ENCODE data around the gene MNAT1. TPM values are rescaled to one million over a fixed set of nuclear protein-coding genes. Genes with fewer than 3 reads are reported as not detected.

MNAT1 gene
- total RNA-seq, 2 donors from 2014 or later: 20.2 to 29.7 TPM

DNA sequence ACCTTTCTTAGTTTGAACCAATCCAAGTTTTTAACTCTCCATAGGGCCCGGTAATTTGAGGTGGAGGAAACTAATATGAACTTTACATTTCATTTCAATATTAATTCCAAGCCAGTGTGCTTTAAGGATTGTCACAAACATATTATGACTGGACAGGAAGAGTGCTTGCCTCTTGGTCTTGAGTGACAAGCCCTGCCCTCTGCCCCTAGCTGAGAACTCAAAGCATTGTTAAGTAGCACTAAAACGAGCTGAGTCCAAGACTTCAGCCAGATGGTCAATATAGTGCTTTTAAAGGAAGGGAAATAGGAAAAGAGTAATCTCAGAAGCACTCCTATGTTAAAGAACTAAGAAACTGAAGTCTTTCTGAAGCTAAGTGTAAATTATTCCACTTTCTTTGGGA lies 229.2 kb downstream of the MNAT1 start:
- H3K27ac ChIP-seq: no peak overlapping the region
- no peak for DNase-seq (ENCODE audit: low spot score)
- peaks cover 0 to 3% of the 10 kb centered on the region in 2 donors for H3K9me3 ChIP-seq
- TF ChIP-seq, protein P1, sequence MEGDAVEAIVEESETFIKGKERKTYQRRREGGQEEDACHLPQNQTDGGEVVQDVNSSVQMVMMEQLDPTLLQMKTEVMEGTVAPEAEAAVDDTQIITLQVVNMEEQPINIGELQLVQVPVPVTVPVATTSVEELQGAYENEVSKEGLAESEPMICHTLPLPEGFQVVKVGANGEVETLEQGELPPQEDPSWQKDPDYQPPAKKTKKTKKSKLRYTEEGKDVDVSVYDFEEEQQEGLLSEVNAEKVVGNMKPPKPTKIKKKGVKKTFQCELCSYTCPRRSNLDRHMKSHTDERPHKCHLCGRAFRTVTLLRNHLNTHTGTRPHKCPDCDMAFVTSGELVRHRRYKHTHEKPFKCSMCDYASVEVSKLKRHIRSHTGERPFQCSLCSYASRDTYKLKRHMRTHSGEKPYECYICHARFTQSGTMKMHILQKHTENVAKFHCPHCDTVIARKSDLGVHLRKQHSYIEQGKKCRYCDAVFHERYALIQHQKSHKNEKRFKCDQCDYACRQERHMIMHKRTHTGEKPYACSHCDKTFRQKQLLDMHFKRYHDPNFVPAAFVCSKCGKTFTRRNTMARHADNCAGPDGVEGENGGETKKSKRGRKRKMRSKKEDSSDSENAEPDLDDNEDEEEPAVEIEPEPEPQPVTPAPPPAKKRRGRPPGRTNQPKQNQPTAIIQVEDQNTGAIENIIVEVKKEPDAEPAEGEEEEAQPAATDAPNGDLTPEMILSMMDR (IDR thresholded peaks at IDR 0.05): no peak
- no peaks in the 10 kb centered on the region for H3K27me3 ChIP-seq
- H3K4me3 ChIP-seq: no peak overlapping the region
- H3K36me3 ChIP-seq: no peaks in the 10 kb centered on the region
- no peaks in the 10 kb centered on the region for H3K4me1 ChIP-seq

DNA sequence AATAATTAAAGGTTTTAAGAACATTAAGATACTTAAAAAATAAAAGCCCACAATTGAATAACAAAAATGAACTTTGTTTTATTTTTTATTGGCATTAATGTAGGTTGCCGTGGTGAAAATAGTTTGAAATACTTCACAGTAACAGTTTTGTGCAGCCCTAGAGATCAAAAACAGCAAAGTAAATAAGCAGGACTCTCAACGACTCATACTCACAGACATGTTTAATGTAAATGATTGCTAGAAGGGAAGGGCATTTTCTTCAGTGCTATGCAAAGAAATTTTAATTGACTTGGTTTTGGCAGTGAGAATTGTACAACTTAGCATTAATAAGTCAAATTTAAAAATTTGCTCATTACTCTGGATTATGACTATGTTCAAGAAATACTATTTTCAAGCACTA lies 230.3 kb downstream of the MNAT1 start:
- no peaks in the 10 kb centered on the region for H3K4me1 ChIP-seq
- no peak overlapping the region for H3K4me3 ChIP-seq
- H3K9me3 ChIP-seq: no peaks in the 10 kb centered on the region
- no peaks in the 10 kb centered on the region for H3K27me3 ChIP-seq
- no peak for DNase-seq (ENCODE audit: low spot score)
- TF ChIP-seq, protein P1 (IDR thresholded peaks at IDR 0.05): no peak
- no peaks in the 10 kb centered on the region for H3K36me3 ChIP-seq
- no peak overlapping the region for H3K27ac ChIP-seq

DNA sequence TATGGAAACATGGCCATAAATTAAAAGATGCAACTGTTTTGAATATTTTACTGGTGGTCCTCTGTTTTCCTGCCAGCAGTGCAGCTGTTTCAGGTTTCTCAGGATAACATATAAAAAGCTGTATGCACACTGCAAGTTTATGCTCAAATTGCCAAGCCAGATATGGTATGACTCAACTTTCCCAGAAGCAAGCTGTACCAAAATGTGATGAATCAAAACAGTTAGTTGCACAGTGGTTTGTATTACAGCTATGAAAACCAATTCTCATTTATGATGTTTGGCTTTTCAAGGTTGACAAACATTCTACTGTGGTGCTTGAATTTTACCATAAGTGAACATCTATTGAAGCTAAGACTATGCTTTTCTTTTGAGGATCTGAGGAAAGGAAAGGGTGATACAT lies 230.8 kb downstream of the MNAT1 start:
- no peaks in the 10 kb centered on the region for H3K9me3 ChIP-seq

DNA sequence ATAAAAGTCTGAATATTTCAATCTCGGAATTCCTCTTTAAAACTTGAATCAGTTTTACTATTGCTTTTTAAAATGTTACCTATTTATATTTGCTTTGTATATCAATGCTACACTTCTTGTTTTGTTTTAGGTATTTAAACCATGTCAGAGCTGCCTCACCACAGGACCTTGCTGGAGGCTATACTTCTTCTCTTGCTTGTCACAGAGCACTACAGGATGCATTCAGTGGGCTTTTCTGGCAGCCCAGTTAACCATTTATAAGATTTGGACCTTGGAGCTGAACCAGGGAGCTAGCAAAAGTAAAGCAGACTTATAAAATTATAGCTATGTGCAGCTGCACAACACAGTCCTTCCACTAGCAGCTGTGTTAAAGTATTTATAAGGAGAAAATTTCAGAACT lies 233.5 kb downstream of the MNAT1 start:
- no peak for DNase-seq (ENCODE audit: low spot score)
- Histone ChIP-seq H3K27ac (no peak overlapping the region), H3K9me3 (no peaks in the 10 kb centered on the region)

More for the DNA sequence above, 230.8 kb downstream of the MNAT1 start:
- H3K27me3 ChIP-seq: no peaks in the 10 kb centered on the region
- H3K4me1 ChIP-seq: no peaks in the 10 kb centered on the region
- no peak overlapping the region for H3K27ac ChIP-seq
- H3K4me3 ChIP-seq: no peak overlapping the region
- DNase-seq (ENCODE audit: low spot score): no peak
- TF ChIP-seq, protein P1 (IDR thresholded peaks at IDR 0.05): no peak
- no peaks in the 10 kb centered on the region for H3K36me3 ChIP-seq

DNA sequence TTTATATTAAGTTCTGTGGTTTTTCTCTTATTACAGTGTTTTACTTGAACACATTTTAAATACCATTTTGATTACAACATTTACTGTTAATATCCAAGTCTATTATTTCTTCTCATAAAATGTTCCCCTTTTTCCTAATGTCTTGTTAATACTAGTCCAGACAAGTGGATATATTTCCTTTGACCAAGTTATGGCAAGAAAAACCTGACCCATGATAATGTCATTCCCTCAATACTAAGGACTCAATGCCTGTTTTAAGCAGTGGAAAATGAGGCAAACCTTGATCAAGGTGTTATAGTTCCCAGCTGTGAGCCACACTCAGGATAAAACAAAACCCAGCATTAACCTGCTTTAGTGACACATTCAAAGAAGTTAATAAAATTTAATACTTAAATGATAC lies 234.1 kb downstream of the MNAT1 start:
- Histone ChIP-seq H3K4me1 (no peaks in the 10 kb centered on the region), H3K9me3 (no peaks in the 10 kb centered on the region), H3K4me3 (no peak overlapping the region), H3K36me3 (no peaks in the 10 kb centered on the region), H3K27ac (no peak overlapping the region), H3K27me3 (no peaks in the 10 kb centered on the region)
- DNase-seq (ENCODE audit: low spot score): no peak
- TF ChIP-seq, protein P1 (IDR thresholded peaks at IDR 0.05): no peak

More for the DNA sequence above, 233.5 kb downstream of the MNAT1 start:
- H3K27me3 ChIP-seq: no peaks in the 10 kb centered on the region
- TF ChIP-seq, protein P1 (IDR thresholded peaks at IDR 0.05): no peak
- no peaks in the 10 kb centered on the region for H3K36me3 ChIP-seq
- no peaks in the 10 kb centered on the region for H3K4me1 ChIP-seq
- no peak overlapping the region for H3K4me3 ChIP-seq

DNA sequence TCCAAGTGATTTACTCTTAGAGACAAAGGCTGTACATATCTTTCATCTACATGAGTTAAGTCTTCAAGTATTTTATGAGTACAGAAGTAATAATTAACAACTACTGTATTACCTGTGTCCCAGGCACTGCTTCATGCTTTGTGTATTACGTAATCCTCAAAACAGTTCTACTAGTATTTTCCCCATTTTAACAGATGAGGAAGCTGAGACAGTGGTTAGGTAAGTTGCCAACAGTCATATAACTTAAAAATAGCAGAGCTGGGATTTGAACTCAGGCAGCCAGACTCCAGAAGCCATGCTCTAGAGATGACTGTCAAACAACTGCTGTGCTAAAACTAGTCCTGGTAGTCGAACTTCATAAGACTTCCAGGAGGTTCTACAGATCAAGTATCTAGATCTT lies 235.6 kb downstream of the MNAT1 start:
- Histone ChIP-seq H3K36me3 (peaks cover under 1% of the 10 kb centered on the region), H3K27ac (no peak overlapping the region), H3K4me3 (no peak overlapping the region), H3K4me1 (no peaks in the 10 kb centered on the region), H3K27me3 (no peaks in the 10 kb centered on the region), H3K9me3 (no peaks in the 10 kb centered on the region)
- TF ChIP-seq, protein P1 (IDR thresholded peaks at IDR 0.05): no peak
- DNase-seq (ENCODE audit: low spot score): no peak

All from right atrium auricular region (tissue), 2 donors.